GM12878 (cell line): ENCODE results near the gene A1BG. TPM values are rescaled to one million over a fixed set of nuclear protein-coding genes. Genes with fewer than 3 reads are reported as not detected.
A peak's percentile ranks its signal among the peaks of the same experiment; 100 is the strongest.

Experiments
- ATAC-seq: fragments of 200-7000 bp; cut with Tn5 transposase; 3 replicates; pipeline ENCODE4 v1.9.1; 2020; ENCODE audit warnings: mild to moderate bottlenecking, moderate library complexity
- BruUV-seq: library from RNA; stranded (reverse); fragments of 400-500 nt; replicated peaks from 2 replicates; lab custom pipeline; 2021; lab: Mats Ljungman, UMichigan
- CTCF ChIA-PET: fragments of 300-600 bp; sonication (Branson Sonifier 250); formaldehyde crosslinking; extraction: SDS; loops from one replicate; lab custom pipeline; 2021; ENCODE audit warnings: inconsistent platforms; lab: Yijun Ruan, JAX
- POLR2A ChIA-PET: fragments of 350-600 bp; formaldehyde crosslinking; extraction: SDS; loops from one replicate; lab custom pipeline; 2021; ENCODE audit warnings: inconsistent platforms; lab: Charles Lee
- RAD21 ChIA-PET: fragments of 300-600 bp; sonication (Branson Sonifier 250); formaldehyde crosslinking; loops from one replicate; lab custom pipeline; 2023; ENCODE audit warnings: antibody characterized with exemption; ENCODE audit not compliant: unreplicated experiment; lab: Charles Lee
- SMC1A ChIA-PET: fragments of 300-600 bp; sonication (Branson Sonifier 250); formaldehyde crosslinking; loops from one replicate; lab custom pipeline; 2023; ENCODE audit not compliant: unreplicated experiment, uncharacterized antibody; lab: Charles Lee
- DNase-seq: peaks from one replicate; pipeline ENCODE4 v3.0.0-alpha.2; 2011; ENCODE audit warnings: low read depth, low spot score
- FAIRE-seq: peaks from 3 replicates; lab custom pipeline; 2011; peaks lifted over from hg19 to GRCh38; lab: Jason Lieb, UNC
- H2AFZ ChIP-seq: 2 replicates; pipeline ENCODE4 v1.6.0; 2011; ENCODE audit warnings: low read depth, low read length, control low read depth; ENCODE audit not compliant: control insufficient read depth
- H3K27ac ChIP-seq: 2 replicates; pipeline ENCODE4 v1.5.1; 2011; ENCODE audit warnings: control low read depth; ENCODE audit not compliant: control insufficient read depth, insufficient read depth
- H3K27me3 ChIP-seq, 2 experiments: replicated peaks in 1 of 2; 2 replicates each; pipeline versions ENCODE4 v1.6.0 to v1.6.1; 2011; ENCODE audit warnings: low read length in 1 of 2; ENCODE audit not compliant: control insufficient read depth in 2 of 2, insufficient read depth in 2 of 2
- H3K36me3 ChIP-seq, 2 experiments: 2 replicates each; pipeline ENCODE4 v1.5.1; 2011; ENCODE audit warnings: low read length in 1 of 2; ENCODE audit not compliant: control insufficient read depth in 2 of 2, insufficient read depth in 2 of 2
- H3K4me1 ChIP-seq: 2 replicates; pipeline ENCODE4 v1.6.1; 2011; ENCODE audit warnings: mild to moderate bottlenecking, low read length, moderate library complexity, mixed read lengths; ENCODE audit not compliant: control insufficient read depth, insufficient read depth
- H3K4me2 ChIP-seq: 2 replicates; pipeline ENCODE4 v1.6.0; 2011; ENCODE audit warnings: control low read depth; ENCODE audit not compliant: control insufficient read depth, insufficient read depth
- H3K4me3 ChIP-seq: fragments of 200-600 bp; sonication (generic); 2 replicates; pipeline ENCODE4 v1.5.1; 2016
- H3K79me2 ChIP-seq: 2 replicates; pipeline ENCODE4 v1.6.0; 2011; ENCODE audit warnings: low read length; ENCODE audit not compliant: control insufficient read depth, insufficient read depth
- H3K9ac ChIP-seq: 2 replicates; pipeline ENCODE4 v1.8.0; 2011; ENCODE audit warnings: low read length, control low read depth, mixed read lengths; ENCODE audit not compliant: control insufficient read depth, insufficient read depth
- H3K9me3 ChIP-seq: replicated peaks from 3 replicates; pipeline ENCODE4 v1.5.1; 2011; ENCODE audit warnings: mild to moderate bottlenecking, low read length; ENCODE audit not compliant: control insufficient read depth, insufficient read depth
- H4K20me1 ChIP-seq: 2 replicates; pipeline ENCODE4 v1.6.0; 2011; ENCODE audit not compliant: control insufficient read depth, insufficient read depth
- CTCF ChIP-seq, 3 experiments: IDR thresholded peaks in 2 of 3; conservative IDR thresholded peaks in 1 of 3; 2 replicates each; pipeline ENCODE4 v1.5.1; 2011; ENCODE audit warnings: low read depth in 3 of 3, low read length in 3 of 3, mild to moderate bottlenecking in 3 of 3, control low read depth in 2 of 3, moderate library complexity in 2 of 3, inconsistent platforms in 1 of 3, mixed read lengths in 1 of 3; ENCODE audit not compliant: control insufficient read depth in 2 of 3, insufficient read depth in 1 of 3; ENCODE audit errors: extremely low read depth in 1 of 3
- NBN ChIP-seq: fragments of 450-650 bp; IDR thresholded peaks from 2 replicates; pipeline ENCODE4 v1.6.1; 2016
- NKRF ChIP-seq: fragments of 450-650 bp; conservative IDR thresholded peaks from 2 replicates; pipeline ENCODE4 v1.6.1; 2017; ENCODE audit warnings: mild to moderate bottlenecking, moderate library complexity
- ZNF24 ChIP-seq: fragments of 450-650 bp; IDR thresholded peaks from 2 replicates; pipeline ENCODE4 v1.6.1; 2017; ENCODE audit warnings: antibody characterized with exemption, mild to moderate bottlenecking
- WGBS: methylation state at CpG from one replicate; pipeline ENCODE4 v1.1.6; 2016; ENCODE audit warnings: low lambda C conversion rate; ENCODE audit not compliant: insufficient replicate concordance, insufficient coverage; ENCODE audit errors: missing lambda C conversion rate; 5-methylcytosine and 5-hydroxymethylcytosine counted together
- in situ Hi-C: fragments of 300-500 bp; cut with MboI; formaldehyde crosslinking; loops from 9 replicates; pipeline ENCODE4 v1.14.3; 2018; ENCODE audit warnings: mixed read lengths
- intact Hi-C: fragments of 100-400 bp; cut with micrococcal nuclease; formaldehyde crosslinking; loops from one replicate; pipeline ENCODE4 v1.14.2; 2022; ENCODE audit not compliant: unreplicated experiment
- polyA plus RNA-seq, 11 experiments: library from polyadenylated mRNA; depleted of rRNA in 4 of 11; unstranded in 6 of 11; stranded (reverse) in 5 of 11; fragments of >200 nt; fragmentation: Nextera tagmentation in 4 of 11; fragmentation: Illumina TruSeq in 1 of 11; extraction: Ambion mirVana in 4 of 11; extraction: Trizol in 1 of 11; gene quantifications; 1 replicate in 1 of 11; 2 replicates in 10 of 11; pipeline versions ENCODE4 v1.2.1 to v1.2.3, GENCODE V29; 2011 to 2016; ENCODE audit warnings: inconsistent platforms in 2 of 11, missing spikeins in 2 of 11, low read depth in 1 of 11
- total RNA-seq, 4 experiments: library from RNA; depleted of rRNA in 3 of 4; stranded (reverse); fragments of >200 nt in 3 of 4; fragmentation: Illumina TruSeq in 1 of 4; extraction: Trizol in 1 of 4; gene quantifications; 2 replicates each; pipeline versions ENCODE4 v1.2.1 to v1.2.3, GENCODE V29; 2013 to 2021
- TF ChIP-seq, protein P1 (sequence below): fragments of 450-650 bp; IDR thresholded peaks from 2 replicates; pipeline ENCODE4 v1.6.1; 2016; ENCODE audit warnings: mild to moderate bottlenecking
- TF ChIP-seq, protein P2 (sequence below): fragments of 450-650 bp; formaldehyde crosslinking; IDR thresholded peaks from 2 replicates; pipeline ENCODE4 v1.4.0; 2020; ENCODE audit warnings: mild to moderate bottlenecking, moderate library complexity
- TF ChIP-seq, protein P3 (sequence below): fragments of 450-650 bp; IDR thresholded peaks from 2 replicates; pipeline ENCODE4 v1.6.1; 2016; ENCODE audit warnings: mild to moderate bottlenecking

The A1BG gene
- total and polyA plus RNA-seq, 10 of the 15 experiments (the other 5 are each of a cell fraction or from before 2014, with no cell fraction given): 0.34 to 29.6 (median 11.8) TPM

GRCh38 chr19:58381460-58382212 is 28.3 kb upstream of the A1BG start:
- DNase-seq: no peak
- TF ChIP-seq ZNF24 (no peak), NKRF (0 out of 2 replicates have a peak, but pooled peaks have one; percentile 25), NBN (0 out of 2 replicates have a peak, but pooled peaks have one; percentile 56), CTCF (IDR thresholded peaks at IDR 0.05 in 2 of 3, conservative IDR thresholded peaks at IDR 0.05 in 1 of 3; ENCODE audit: control insufficient read depth in 2 of 3, extremely low read depth in 1 of 3, insufficient read depth in 1 of 3, low read depth in 3 of 3, low read length in 3 of 3) (no peak)
- TF ChIP-seq, protein P1, sequence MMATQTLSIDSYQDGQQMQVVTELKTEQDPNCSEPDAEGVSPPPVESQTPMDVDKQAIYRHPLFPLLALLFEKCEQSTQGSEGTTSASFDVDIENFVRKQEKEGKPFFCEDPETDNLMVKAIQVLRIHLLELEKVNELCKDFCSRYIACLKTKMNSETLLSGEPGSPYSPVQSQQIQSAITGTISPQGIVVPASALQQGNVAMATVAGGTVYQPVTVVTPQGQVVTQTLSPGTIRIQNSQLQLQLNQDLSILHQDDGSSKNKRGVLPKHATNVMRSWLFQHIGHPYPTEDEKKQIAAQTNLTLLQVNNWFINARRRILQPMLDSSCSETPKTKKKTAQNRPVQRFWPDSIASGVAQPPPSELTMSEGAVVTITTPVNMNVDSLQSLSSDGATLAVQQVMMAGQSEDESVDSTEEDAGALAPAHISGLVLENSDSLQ: no peak
- TF ChIP-seq, protein P2, sequence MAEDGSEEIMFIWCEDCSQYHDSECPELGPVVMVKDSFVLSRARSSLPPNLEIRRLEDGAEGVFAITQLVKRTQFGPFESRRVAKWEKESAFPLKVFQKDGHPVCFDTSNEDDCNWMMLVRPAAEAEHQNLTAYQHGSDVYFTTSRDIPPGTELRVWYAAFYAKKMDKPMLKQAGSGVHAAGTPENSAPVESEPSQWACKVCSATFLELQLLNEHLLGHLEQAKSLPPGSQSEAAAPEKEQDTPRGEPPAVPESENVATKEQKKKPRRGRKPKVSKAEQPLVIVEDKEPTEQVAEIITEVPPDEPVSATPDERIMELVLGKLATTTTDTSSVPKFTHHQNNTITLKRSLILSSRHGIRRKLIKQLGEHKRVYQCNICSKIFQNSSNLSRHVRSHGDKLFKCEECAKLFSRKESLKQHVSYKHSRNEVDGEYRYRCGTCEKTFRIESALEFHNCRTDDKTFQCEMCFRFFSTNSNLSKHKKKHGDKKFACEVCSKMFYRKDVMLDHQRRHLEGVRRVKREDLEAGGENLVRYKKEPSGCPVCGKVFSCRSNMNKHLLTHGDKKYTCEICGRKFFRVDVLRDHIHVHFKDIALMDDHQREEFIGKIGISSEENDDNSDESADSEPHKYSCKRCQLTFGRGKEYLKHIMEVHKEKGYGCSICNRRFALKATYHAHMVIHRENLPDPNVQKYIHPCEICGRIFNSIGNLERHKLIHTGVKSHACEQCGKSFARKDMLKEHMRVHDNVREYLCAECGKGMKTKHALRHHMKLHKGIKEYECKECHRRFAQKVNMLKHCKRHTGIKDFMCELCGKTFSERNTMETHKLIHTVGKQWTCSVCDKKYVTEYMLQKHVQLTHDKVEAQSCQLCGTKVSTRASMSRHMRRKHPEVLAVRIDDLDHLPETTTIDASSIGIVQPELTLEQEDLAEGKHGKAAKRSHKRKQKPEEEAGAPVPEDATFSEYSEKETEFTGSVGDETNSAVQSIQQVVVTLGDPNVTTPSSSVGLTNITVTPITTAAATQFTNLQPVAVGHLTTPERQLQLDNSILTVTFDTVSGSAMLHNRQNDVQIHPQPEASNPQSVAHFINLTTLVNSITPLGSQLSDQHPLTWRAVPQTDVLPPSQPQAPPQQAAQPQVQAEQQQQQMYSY (CRISPR knock-in tag): no peak
- TF ChIP-seq, protein P3, sequence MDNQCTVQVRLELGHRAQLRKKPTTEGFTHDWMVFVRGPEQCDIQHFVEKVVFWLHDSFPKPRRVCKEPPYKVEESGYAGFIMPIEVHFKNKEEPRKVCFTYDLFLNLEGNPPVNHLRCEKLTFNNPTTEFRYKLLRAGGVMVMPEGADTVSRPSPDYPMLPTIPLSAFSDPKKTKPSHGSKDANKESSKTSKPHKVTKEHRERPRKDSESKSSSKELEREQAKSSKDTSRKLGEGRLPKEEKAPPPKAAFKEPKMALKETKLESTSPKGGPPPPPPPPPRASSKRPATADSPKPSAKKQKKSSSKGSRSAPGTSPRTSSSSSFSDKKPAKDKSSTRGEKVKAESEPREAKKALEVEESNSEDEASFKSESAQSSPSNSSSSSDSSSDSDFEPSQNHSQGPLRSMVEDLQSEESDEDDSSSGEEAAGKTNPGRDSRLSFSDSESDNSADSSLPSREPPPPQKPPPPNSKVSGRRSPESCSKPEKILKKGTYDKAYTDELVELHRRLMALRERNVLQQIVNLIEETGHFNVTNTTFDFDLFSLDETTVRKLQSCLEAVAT: peak; percentile 76; the same call in 1 of the 2 replicates
- TF ChIP-seq, all 136 proteins: peak for 3
- Histone ChIP-seq H4K20me1 (no peaks in the 10 kb centered on the region), H3K4me1 (peaks cover 24% of the 10 kb centered on the region), H3K4me2 (peak overlapping the region; percentile 32), H3K4me3 (peak overlapping the region; percentile 87), H3K36me3 (no peaks in the 10 kb centered on the region), H3K27ac (peak overlapping the region; percentile 72), H3K27me3 (no peaks in the 10 kb centered on the region), H3K79me2 (peaks cover 11% of the 10 kb centered on the region), H3K9me3 (no peaks in the 10 kb centered on the region), H2AFZ (peak overlapping the region; percentile 28), H3K9ac (peak overlapping the region; percentile 69)
- 10% methylated on average over 26 of the region's 26 CpGs for WGBS
- ATAC-seq (no peak), FAIRE-seq (no peak)
- RAD21 ChIA-PET: interaction anchor here (0.7 to 2.1 kb wide), 6 partner anchors 19 to 139 kb away, joined by 3 to 11 read pairs (median 4); partner anchors contain the start of genes ZBTB45, ZNF497, ZNF584 and ZSCAN22
- CTCF ChIA-PET: interaction anchor here (1.2 kb wide), 1 partner anchor 19 kb away, joined by 4 read pairs; the partner anchor contains the start of gene ZNF497
- in situ Hi-C loops (no loop called here), intact Hi-C loops (loop anchor here (2.0 kb wide), 3 partner anchors 19 to 137 kb away; partner anchors contain the start of genes ZBTB45, ZNF497 and ZSCAN22)
- SMC1A ChIA-PET: interaction anchor here (1.4 kb wide), 1 partner anchor 18 kb away, joined by 10 read pairs; the partner anchor contains the start of gene ZNF497
- BruUV-seq: TSS peak; percentile 65
- POLR2A ChIA-PET: interaction anchor here (0.6 to 2.1 kb wide), 13 partner anchors 10 to 1218 kb away, joined by 3 to 13 read pairs (median 4); partner anchors contain the start of genes CHMP2A, TRIM28, ZNF497 and ZSCAN22
